Endothelial cell of umbilical vein (primary cell): Measurements from ENCODE around the gene OSBPL10. TPM values are rescaled to one million over a fixed set of nuclear protein-coding genes. Genes with fewer than 3 reads are reported as not detected.

Source experiments
- BruUV-seq: library from RNA; stranded (reverse); fragments of 400-500 nt; replicated peaks from 2 replicates; lab custom pipeline; 2021; lab: Mats Ljungman, UMichigan
- CTCF ChIA-PET: fragments of 300-600, 350-600 bp; sonication (Branson Sonifier 250); formaldehyde crosslinking; loops from one replicate; lab custom pipeline; 2021; ENCODE audit warnings: antibody characterized with exemption, inconsistent platforms; lab: Charles Lee
- POLR2A ChIA-PET: fragments of 300-600, 350-600 bp; sonication (Branson Sonifier 250); formaldehyde crosslinking; loops from one replicate; lab custom pipeline; 2021; ENCODE audit warnings: antibody characterized with exemption, inconsistent platforms; lab: Charles Lee
- DNase-seq: peaks from one replicate; pipeline ENCODE4 v3.0.0-alpha.2; 2011; ENCODE audit warnings: low read depth, low spot score
- FAIRE-seq: peaks from 2 replicates; lab custom pipeline; 2011; peaks lifted over from hg19 to GRCh38; lab: Jason Lieb, UNC
- H2AFZ ChIP-seq: 2 replicates; pipeline ENCODE4 v1.6.0; 2012; ENCODE audit warnings: low read depth, low read length, control low read depth, inconsistent platforms
- H3K27ac ChIP-seq: 2 replicates; pipeline ENCODE4 v1.5.1; 2011; ENCODE audit warnings: low read depth, mild to moderate bottlenecking, control low read depth, low read length, moderate library complexity; ENCODE audit not compliant: insufficient read depth
- H3K27me3 ChIP-seq, 2 experiments: 2 replicates each; pipeline versions ENCODE4 v1.6.0 to v1.6.1; 2011; ENCODE audit warnings: low read length in 2 of 2, mixed read lengths in 1 of 2; ENCODE audit not compliant: control insufficient read depth in 2 of 2, insufficient read depth in 2 of 2
- H3K36me3 ChIP-seq, 2 experiments: 2 replicates in 1 of 2; 3 replicates in 1 of 2; pipeline ENCODE4 v1.5.1; 2011; ENCODE audit warnings: low read length in 2 of 2, mild to moderate bottlenecking in 1 of 2, moderate library complexity in 1 of 2; ENCODE audit not compliant: control insufficient read depth in 2 of 2, insufficient read depth in 2 of 2; ENCODE audit errors: extremely low read depth in 1 of 2
- H3K4me1 ChIP-seq: 3 replicates; pipeline ENCODE4 v1.5.1; 2011; ENCODE audit warnings: mild to moderate bottlenecking, low read length; ENCODE audit not compliant: control insufficient read depth, insufficient read depth; ENCODE audit errors: extremely low read depth
- H3K4me2 ChIP-seq: 2 replicates; pipeline ENCODE4 v1.6.1; 2011; ENCODE audit warnings: low read length, control low read depth, mixed read lengths; ENCODE audit not compliant: insufficient read depth
- H3K4me3 ChIP-seq, 3 experiments: fragments of 200-600 bp in 1 of 3; sonication (generic), shearing (Covaris generic) in 1 of 3; replicated peaks in 1 of 3; 2 replicates each; pipeline ENCODE4 v1.5.1; 2011 to 2016; ENCODE audit warnings: control low read depth in 3 of 3, low read length in 3 of 3, mild to moderate bottlenecking in 2 of 3, inconsistent platforms in 1 of 3, low read depth in 1 of 3, moderate library complexity in 1 of 3; ENCODE audit not compliant: insufficient read depth in 1 of 3
- H3K79me2 ChIP-seq: 2 replicates; pipeline ENCODE4 v1.6.0; 2012; ENCODE audit warnings: low read length, inconsistent platforms; ENCODE audit not compliant: control insufficient read depth, insufficient read depth
- H3K9ac ChIP-seq: replicated peaks from 2 replicates; pipeline ENCODE3; 2011; ENCODE audit warnings: low read length, control low read depth; ENCODE audit not compliant: insufficient read depth; ENCODE audit errors: extremely low read depth
- H3K9me1 ChIP-seq: replicated peaks from 3 replicates; pipeline ENCODE4 v1.6.0; 2011; ENCODE audit warnings: mild to moderate bottlenecking, low read length; ENCODE audit not compliant: control insufficient read depth, insufficient read depth; ENCODE audit errors: extremely low read depth
- H3K9me3 ChIP-seq: replicated peaks from 2 replicates; pipeline ENCODE4 v1.5.1; 2012; ENCODE audit warnings: low read length, inconsistent platforms; ENCODE audit not compliant: control insufficient read depth, insufficient read depth
- H4K20me1 ChIP-seq: replicated peaks from 2 replicates; pipeline ENCODE3; 2011; ENCODE audit warnings: mild to moderate bottlenecking, low read length; ENCODE audit not compliant: control insufficient read depth, insufficient read depth; ENCODE audit errors: extremely low read depth
- EZH2 ChIP-seq: IDR thresholded peaks from 2 replicates; pipeline ENCODE4 v1.6.1; 2012; ENCODE audit warnings: borderline replicate concordance, low read depth, mild to moderate bottlenecking, moderate library complexity, low read length, inconsistent platforms; ENCODE audit not compliant: severe bottlenecking
- FOS ChIP-seq: IDR thresholded peaks from 2 replicates; pipeline ENCODE4 v1.6.1; 2011; ENCODE audit warnings: mild to moderate bottlenecking, low read length, moderate library complexity, borderline replicate concordance; ENCODE audit not compliant: insufficient read depth
- GATA2 ChIP-seq: IDR thresholded peaks from 2 replicates; pipeline ENCODE4 v1.7.0; 2011; ENCODE audit warnings: low read depth, mild to moderate bottlenecking, moderate library complexity, mixed read lengths, low read length; ENCODE audit not compliant: insufficient read length, insufficient read depth
- JUN ChIP-seq: IDR thresholded peaks from 2 replicates; pipeline ENCODE4 v1.6.1; 2011; ENCODE audit warnings: borderline replicate concordance, low read depth; ENCODE audit not compliant: insufficient read length, insufficient read depth
- MYC ChIP-seq: IDR thresholded peaks from one replicate; pipeline ENCODE4 v1.6.1; 2011; ENCODE audit warnings: mild to moderate bottlenecking, low read depth, low read length
- POLR2A ChIP-seq: IDR thresholded peaks from 2 replicates; pipeline ENCODE4 v1.6.1; 2012; ENCODE audit warnings: low read depth, mild to moderate bottlenecking, control low read depth, low read length
- POLR2AphosphoS5 ChIP-seq: IDR thresholded peaks from 2 replicates; pipeline ENCODE4 v1.6.1; 2012; ENCODE audit warnings: low read depth, mild to moderate bottlenecking, control low read depth, low read length, moderate library complexity; ENCODE audit not compliant: insufficient read depth
- dilution Hi-C: fragments of 300-500 bp; cut with MboI; formaldehyde crosslinking; loops from one replicate; pipeline ENCODE4 v1.15.0; 2019; ENCODE audit warnings: low sequenced_read_pairs; ENCODE audit not compliant: extremely low pct_ligation_motif_present
- intact Hi-C: fragments of 100-400 bp; cut with micrococcal nuclease; formaldehyde crosslinking; loops from one replicate; pipeline ENCODE4 v1.10.0; 2022
- polyA plus RNA-seq, 4 experiments: library from polyadenylated mRNA; depleted of rRNA in 3 of 4; stranded (reverse) in 3 of 4; unstranded in 1 of 4; fragments of >200 nt; gene quantifications; 2 replicates each; pipeline versions ENCODE4 v1.2.1 to v1.2.3, GENCODE V29; 2011 to 2012; ENCODE audit warnings: missing spikeins in 1 of 4
- total RNA-seq: library from RNA; stranded (reverse); gene quantifications from 2 replicates; pipeline ENCODE4 v1.2.3, GENCODE V29; 2021
- TF ChIP-seq, protein P1 (sequence below), 2 donors: IDR thresholded peaks; 1 replicate in 1 of 2; 2 replicates in 1 of 2; pipeline ENCODE4 v1.5.1; 2011; ENCODE audit warnings: low read length in 2 of 2, mild to moderate bottlenecking in 2 of 2, moderate library complexity in 2 of 2, control low read depth in 1 of 2, inconsistent platforms in 1 of 2, low read depth in 1 of 2; ENCODE audit not compliant: insufficient read depth in 1 of 2; ENCODE audit errors: extremely low read depth in 1 of 2
- TF ChIP-seq, protein P2 (sequence below): IDR thresholded peaks from 2 replicates; pipeline ENCODE4 v1.6.1; 2011; ENCODE audit not compliant: insufficient read depth, insufficient read length

Gene OSBPL10
- total and polyA plus RNA-seq, 2 donors (not counting 3 experiments of a cell fraction or from before 2014, with no cell fraction given) = 10.8 to 47.6 TPM

DNA sequence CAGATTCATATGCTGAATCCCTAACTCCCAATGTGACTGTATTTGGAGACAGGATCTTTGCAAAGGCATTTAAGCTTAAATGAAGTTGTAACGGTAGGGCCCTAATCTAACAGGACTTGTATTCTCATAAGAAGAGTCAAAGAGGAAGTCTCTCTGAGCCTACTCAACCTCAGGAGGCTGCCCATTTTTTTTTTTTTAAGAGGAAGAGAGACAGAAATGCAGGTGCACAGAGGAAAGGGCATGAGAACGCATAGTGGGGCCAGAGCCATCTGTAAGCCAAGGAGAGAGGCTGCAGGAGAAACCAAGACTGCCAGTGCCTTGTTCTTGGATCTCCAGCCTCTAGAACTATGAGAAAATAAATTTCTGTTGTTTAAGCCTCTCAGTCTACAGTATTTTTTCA is 28.9 kb upstream of the OSBPL10 start:
- BruUV-seq = no TSS peak

More for the DNA sequence above, 28.9 kb upstream of the OSBPL10 start:
- FAIRE-seq (no peak), DNase-seq (no peak)
- no peaks in the 10 kb centered on the region for H3K36me3 ChIP-seq
- peaks cover 0 to 5% of the 10 kb centered on the region in 2 experiments for H3K27me3 ChIP-seq
- H3K9me1 ChIP-seq = no peaks in the 10 kb centered on the region
- H2AFZ ChIP-seq = no peak overlapping the region
- no peak overlapping the region for H3K4me3 ChIP-seq
- no peaks in the 10 kb centered on the region for H3K4me1 ChIP-seq
- POLR2A ChIA-PET = no interaction called here
- intact Hi-C loops = no loop called here
- H3K27ac ChIP-seq = no peak overlapping the region
- H3K9ac ChIP-seq = no peak overlapping the region
- no peaks in the 10 kb centered on the region for H4K20me1 ChIP-seq
- H3K4me2 ChIP-seq = no peak overlapping the region
- no peaks in the 10 kb centered on the region for H3K9me3 ChIP-seq
- no peaks in the 10 kb centered on the region for H3K79me2 ChIP-seq
- TF ChIP-seq GATA2 (no peak), POLR2A (no peak), POLR2AphosphoS5 (no peak), FOS (no peak), MYC (no peak), EZH2 (no peak), JUN (no peak)
- TF ChIP-seq, protein P1, sequence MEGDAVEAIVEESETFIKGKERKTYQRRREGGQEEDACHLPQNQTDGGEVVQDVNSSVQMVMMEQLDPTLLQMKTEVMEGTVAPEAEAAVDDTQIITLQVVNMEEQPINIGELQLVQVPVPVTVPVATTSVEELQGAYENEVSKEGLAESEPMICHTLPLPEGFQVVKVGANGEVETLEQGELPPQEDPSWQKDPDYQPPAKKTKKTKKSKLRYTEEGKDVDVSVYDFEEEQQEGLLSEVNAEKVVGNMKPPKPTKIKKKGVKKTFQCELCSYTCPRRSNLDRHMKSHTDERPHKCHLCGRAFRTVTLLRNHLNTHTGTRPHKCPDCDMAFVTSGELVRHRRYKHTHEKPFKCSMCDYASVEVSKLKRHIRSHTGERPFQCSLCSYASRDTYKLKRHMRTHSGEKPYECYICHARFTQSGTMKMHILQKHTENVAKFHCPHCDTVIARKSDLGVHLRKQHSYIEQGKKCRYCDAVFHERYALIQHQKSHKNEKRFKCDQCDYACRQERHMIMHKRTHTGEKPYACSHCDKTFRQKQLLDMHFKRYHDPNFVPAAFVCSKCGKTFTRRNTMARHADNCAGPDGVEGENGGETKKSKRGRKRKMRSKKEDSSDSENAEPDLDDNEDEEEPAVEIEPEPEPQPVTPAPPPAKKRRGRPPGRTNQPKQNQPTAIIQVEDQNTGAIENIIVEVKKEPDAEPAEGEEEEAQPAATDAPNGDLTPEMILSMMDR (IDR thresholded peaks at IDR 0.05; ENCODE audit: extremely low read depth in 1 of 2, insufficient read depth in 1 of 2, low read depth in 1 of 2, low read length in 2 of 2) = no peak
- TF ChIP-seq, protein P2, sequence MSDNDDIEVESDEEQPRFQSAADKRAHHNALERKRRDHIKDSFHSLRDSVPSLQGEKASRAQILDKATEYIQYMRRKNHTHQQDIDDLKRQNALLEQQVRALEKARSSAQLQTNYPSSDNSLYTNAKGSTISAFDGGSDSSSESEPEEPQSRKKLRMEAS = no peak
- dilution Hi-C loops = no loop called here
- CTCF ChIA-PET = no interaction called here
